CD14-positive monocyte (primary cell): ENCODE data around the gene MC5R. TPM values are rescaled to one million over a fixed set of nuclear protein-coding genes. Genes with fewer than 3 reads are reported as not detected.

ENCODE experiments used
- DNase-seq, 3 donors: peaks; one replicate each; pipeline ENCODE4 v3.0.0-alpha.2; 2011 to 2022
- H2AFZ ChIP-seq: 2 replicates; pipeline ENCODE4 v1.6.0; 2012; ENCODE audit warnings: mild to moderate bottlenecking, low read depth, low read length, inconsistent platforms; ENCODE audit not compliant: insufficient read depth, poor library complexity, severe bottlenecking
- H3K27ac ChIP-seq, 2 donors: 1 replicate in 1 of 2; 2 replicates in 1 of 2; pipeline ENCODE4 v1.5.1; 2012 to 2013; ENCODE audit warnings: low read length in 2 of 2, control low read depth in 1 of 2, inconsistent platforms in 1 of 2, low read depth in 1 of 2, mild to moderate bottlenecking in 1 of 2
- H3K27me3 ChIP-seq, 2 donors: one replicate each; pipeline versions ENCODE4 v1.6.0 to v1.6.1; 2011 to 2013; ENCODE audit warnings: low read length in 2 of 2; ENCODE audit not compliant: control insufficient read depth in 2 of 2, insufficient read depth in 2 of 2
- H3K36me3 ChIP-seq, 2 donors: replicated peaks in 1 of 2; 1 replicate in 1 of 2; 2 replicates in 1 of 2; pipeline versions ENCODE4 v1.5.1 to v1.6.1; 2012 to 2013; ENCODE audit warnings: low read length in 2 of 2, control low read depth in 1 of 2, inconsistent platforms in 1 of 2, mild to moderate bottlenecking in 1 of 2; ENCODE audit not compliant: insufficient read depth in 2 of 2, control insufficient read depth in 1 of 2
- H3K4me1 ChIP-seq, 2 donors: 1 replicate in 1 of 2; 2 replicates in 1 of 2; pipeline versions ENCODE4 v1.5.1 to v1.6.1; 2012 to 2013; ENCODE audit warnings: low read length in 2 of 2, control low read depth in 1 of 2, inconsistent platforms in 1 of 2, mild to moderate bottlenecking in 1 of 2, moderate library complexity in 1 of 2; ENCODE audit not compliant: insufficient read depth in 2 of 2, control insufficient read depth in 1 of 2
- H3K4me2 ChIP-seq: replicated peaks from 2 replicates; pipeline ENCODE3; 2012; ENCODE audit warnings: low read length, moderate library complexity, mild to moderate bottlenecking; ENCODE audit not compliant: poor library complexity, severe bottlenecking; ENCODE audit errors: extremely low read depth
- H3K4me3 ChIP-seq, 3 experiments: fragments of 200-600 bp in 1 of 3; sonication (generic) in 1 of 3; replicated peaks in 1 of 3; 1 replicate in 2 of 3; 2 replicates in 1 of 3; pipeline ENCODE4 v1.5.1; 2011 to 2013; ENCODE audit warnings: low read length in 3 of 3, mild to moderate bottlenecking in 3 of 3, control low read depth in 2 of 3, low read depth in 2 of 3, inconsistent platforms in 1 of 3, moderate library complexity in 1 of 3
- H3K79me2 ChIP-seq: 2 replicates; pipeline ENCODE4 v1.6.0; 2012; ENCODE audit warnings: mild to moderate bottlenecking, control low read depth, inconsistent platforms, low read length, moderate library complexity; ENCODE audit not compliant: insufficient read depth
- H3K9ac ChIP-seq: 2 replicates; pipeline ENCODE4 v1.6.0; 2017; ENCODE audit warnings: low read length, mild to moderate bottlenecking; ENCODE audit not compliant: insufficient read depth, poor library complexity, severe bottlenecking
- H3K9me3 ChIP-seq, 2 donors: replicated peaks in 1 of 2; 1 replicate in 1 of 2; 2 replicates in 1 of 2; pipeline versions ENCODE4 v1.5.1 to v1.6.1; 2012 to 2013; ENCODE audit warnings: low read length in 2 of 2, control low read depth in 1 of 2; ENCODE audit not compliant: control insufficient read depth in 1 of 2, insufficient read depth in 1 of 2
- H4K20me1 ChIP-seq: 2 replicates; pipeline ENCODE4 v1.6.0; 2012; ENCODE audit warnings: mild to moderate bottlenecking, low read length, control low read depth, moderate library complexity; ENCODE audit not compliant: insufficient read depth
- H3K27ac Mint-ChIP-seq, 7 donors: one replicate each; pipeline ENCODE4 v1.8.0; 2020; ENCODE audit warnings: mild to moderate bottlenecking in 7 of 7, mixed read lengths in 7 of 7, moderate library complexity in 6 of 7, inconsistent platforms in 2 of 7
- H3K27me3 Mint-ChIP-seq, 3 donors: one replicate each; pipeline ENCODE4 v1.8.0; 2021 to 2022; ENCODE audit warnings: low read depth in 3 of 3, mild to moderate bottlenecking in 3 of 3, mixed read lengths in 3 of 3, moderate library complexity in 3 of 3, inconsistent platforms in 1 of 3
- H3K36me3 Mint-ChIP-seq, 2 donors: one replicate each; pipeline ENCODE4 v1.8.0; 2020; ENCODE audit warnings: mixed read lengths in 2 of 2, inconsistent platforms in 1 of 2, mild to moderate bottlenecking in 1 of 2
- H3K4me1 Mint-ChIP-seq: one replicate; pipeline ENCODE4 v1.8.0; 2020; ENCODE audit warnings: mild to moderate bottlenecking, mixed read lengths
- H3K4me3 Mint-ChIP-seq, 2 donors: one replicate each; pipeline ENCODE4 v1.8.0; 2020; ENCODE audit warnings: mild to moderate bottlenecking in 2 of 2, mixed read lengths in 2 of 2, moderate library complexity in 1 of 2
- H3K9me3 Mint-ChIP-seq, 7 donors: one replicate each; pipeline ENCODE4 v1.8.0; 2020 to 2022; ENCODE audit warnings: mixed read lengths in 7 of 7, mild to moderate bottlenecking in 6 of 7, moderate library complexity in 6 of 7, inconsistent platforms in 2 of 7
- CTCF ChIP-seq: fragments of 200-600 bp; IDR thresholded peaks from one replicate; pipeline ENCODE4 v1.8.0; 2022; ENCODE audit warnings: antibody characterized with exemption, mild to moderate bottlenecking
- WGBS: methylation state at CpG from one replicate; pipeline ENCODE4 v1.1.5; 2013; ENCODE audit warnings: missing lambda C conversion rate; ENCODE audit not compliant: insufficient coverage; 5-methylcytosine and 5-hydroxymethylcytosine counted together
- intact Hi-C, 2 donors: fragments of 100-400 bp; cut with micrococcal nuclease; formaldehyde crosslinking; loops; one replicate each; pipeline versions ENCODE4 v1.15.0 to v1.15.1; 2023
- polyA plus RNA-seq, 3 donors: library from polyadenylated mRNA; depleted of rRNA in 1 of 3; unstranded in 2 of 3; stranded (reverse) in 1 of 3; fragments of 300-500 nt in 2 of 3; fragments of >200 nt in 1 of 3; fragmentation: Illumina TruSeq in 2 of 3; gene quantifications; 1 replicate in 2 of 3; 2 replicates in 1 of 3; pipeline ENCODE4 v1.2.3, GENCODE V29; 2012 to 2021

Gene MC5R
- polyA plus RNA-seq, 3 donors = 0.12 to 0.13 TPM; not detected in 1

GRCh38 chr18:13872373-13872772, 48.4 kb downstream of the MC5R start:
- Histone ChIP-seq H4K20me1 (no peaks in the 10 kb centered on the region), H3K79me2 (no peaks in the 10 kb centered on the region), H3K4me1 (no peaks in the 10 kb centered on the region), H3K27ac (no peak overlapping the region), H3K36me3 (no peaks in the 10 kb centered on the region), H2AFZ (no peak overlapping the region), H3K27me3 (peaks cover 8 to 33% of the 10 kb centered on the region in 2 donors), H3K4me2 (no peak overlapping the region), H3K9ac (no peak overlapping the region), H3K9me3 (no peaks in the 10 kb centered on the region), H3K4me3 (no peak overlapping the region)
- no peaks in the 10 kb centered on the region for H3K36me3 Mint-ChIP-seq
- no peak for DNase-seq
- no peak overlapping the region for H3K4me3 Mint-ChIP-seq
- H3K27me3 Mint-ChIP-seq = peaks cover 29 to 37% (median 31%) of the 10 kb centered on the region in 3 donors
- 95% methylated on average over 10 of the region's 14 CpGs for WGBS
- H3K4me1 Mint-ChIP-seq = no peaks in the 10 kb centered on the region
- H3K27ac Mint-ChIP-seq = no peak overlapping the region
- TF ChIP-seq CTCF = no peak
- peaks cover 0 to 4% (median 2%) of the 10 kb centered on the region in 7 donors for H3K9me3 Mint-ChIP-seq
- intact Hi-C loops = no loop called here

GRCh38 chr18:13872932-13873331, 49.0 kb downstream of the MC5R start:
- no peak overlapping the region for H3K27ac ChIP-seq
- peaks cover 0 to 4% (median 2%) of the 10 kb centered on the region in 7 donors for H3K9me3 Mint-ChIP-seq
- no peak for DNase-seq
- no peaks in the 10 kb centered on the region for H3K36me3 Mint-ChIP-seq
- H3K27ac Mint-ChIP-seq = peak overlapping the region in 1 of 7 donors; percentile 48
- H3K9me3 ChIP-seq = no peaks in the 10 kb centered on the region
- H3K4me3 ChIP-seq = no peak overlapping the region
- H3K27me3 Mint-ChIP-seq = peaks cover 25 to 33% (median 26%) of the 10 kb centered on the region in 3 donors
- no peak overlapping the region for H3K9ac ChIP-seq
- no peak overlapping the region for H3K4me3 Mint-ChIP-seq
- no peaks in the 10 kb centered on the region for H3K4me1 ChIP-seq
- H3K27me3 ChIP-seq = peaks cover 6 to 28% of the 10 kb centered on the region in 2 donors
- intact Hi-C loops = no loop called here
- H3K79me2 ChIP-seq = no peaks in the 10 kb centered on the region
- no peaks in the 10 kb centered on the region for H4K20me1 ChIP-seq
- H3K4me1 Mint-ChIP-seq = no peaks in the 10 kb centered on the region
- TF ChIP-seq CTCF = no peak
- H2AFZ ChIP-seq = no peak overlapping the region
- no CpG with 5 or more reads among the region's 5 CpGs for WGBS
- H3K4me2 ChIP-seq = no peak overlapping the region
- H3K36me3 ChIP-seq = no peaks in the 10 kb centered on the region
